ENCODE data around the gene VSIR. TPM values are rescaled to one million over a fixed set of nuclear protein-coding genes. Genes with fewer than 3 reads are reported as not detected.

Gene VSIR
- total and polyA plus RNA-seq, 10 of the 15 experiments (the other 5 are each of a cell fraction or from before 2014, with no cell fraction given): 0.19 to 12.5 (median 6.7) TPM

GRCh38 chr10:71810048-71810750, 36.9 kb upstream of the VSIR start:
- Histone ChIP-seq H3K9ac (ENCODE audit: control insufficient read depth, insufficient read depth, low read length) (no peak overlapping the region), H3K27me3 (replicated peaks in 1 of 2; ENCODE audit: control insufficient read depth in 2 of 2, insufficient read depth in 2 of 2, low read length in 1 of 2) (no peaks in the 10 kb centered on the region), H3K4me2 (ENCODE audit: control insufficient read depth, insufficient read depth) (no peak overlapping the region), H4K20me1 (ENCODE audit: control insufficient read depth, insufficient read depth) (no peaks in the 10 kb centered on the region), H3K36me3 (ENCODE audit: control insufficient read depth in 2 of 2, insufficient read depth in 2 of 2, low read length in 1 of 2) (peaks cover 0 to 3% of the 10 kb centered on the region in 2 experiments; a peak in 2 of 4 replicates), H3K27ac (ENCODE audit: control insufficient read depth, insufficient read depth) (no peak overlapping the region), H2AFZ (ENCODE audit: control insufficient read depth, low read depth, low read length) (no peak overlapping the region), H3K4me1 (ENCODE audit: control insufficient read depth, insufficient read depth, low read length) (peaks cover 6% of the 10 kb centered on the region), H3K4me3 (no peak overlapping the region), H3K79me2 (ENCODE audit: control insufficient read depth, insufficient read depth, low read length) (no peaks in the 10 kb centered on the region), H3K9me3 (replicated peaks; ENCODE audit: control insufficient read depth, insufficient read depth, low read length) (no peaks in the 10 kb centered on the region)
- ChIA-PET CTCF (interaction anchor here (0.8 to 8.9 kb wide), 6 partner anchors 13 to 104 kb away, joined by 3 to 46 read pairs (median 6); no protein-coding TSS in a partner anchor), RAD21 (ENCODE audit: unreplicated experiment) (interaction anchor here (0.7 to 1.9 kb wide), 3 partner anchors 27 to 86 kb away, joined by 3 to 4 read pairs (median 4); no protein-coding TSS in a partner anchor), SMC1A (ENCODE audit: uncharacterized antibody, unreplicated experiment) (no interaction called here), POLR2A (interaction anchor here (0.7 kb wide), 1 partner anchor 53 kb away, joined by 4 read pairs; no protein-coding TSS in a partner anchor)
- BruUV-seq (replicated peaks): no TSS peak
- FAIRE-seq (no peak), ATAC-seq (no peak), DNase-seq (ENCODE audit: low read depth, low spot score) (no peak)
- intact Hi-C loops (cut with micrococcal nuclease; ENCODE audit: unreplicated experiment): loop anchor here (5.0 kb wide), 1 partner anchor 103 kb away; no protein-coding TSS in a partner anchor
- TF ChIP-seq ATF3 (IDR thresholded peaks at IDR 0.05; ENCODE audit: borderline replicate concordance, extremely low read depth, low read depth, low read length) (no peak), NKRF (conservative IDR thresholded peaks at IDR 0.05) (no peak), ATF7 (IDR thresholded peaks at IDR 0.05; ENCODE audit: low read depth) (no peak), SIN3A (IDR thresholded peaks at IDR 0.05; ENCODE audit: low read depth, low read length) (no peak), NR2C2 (IDR thresholded peaks at IDR 0.05; ENCODE audit: borderline replicate concordance, control insufficient read depth, insufficient read length, low read depth) (no peak), LARP7 (IDR thresholded peaks at IDR 0.05) (no peak), JUND (IDR thresholded peaks at IDR 0.05; ENCODE audit: low read depth, low read length) (no peak), CEBPB (IDR thresholded peaks at IDR 0.05; ENCODE audit: borderline replicate concordance in 1 of 2, low read depth in 2 of 2, low read length in 2 of 2) (no peak), SPI1 (IDR thresholded peaks at IDR 0.05; ENCODE audit: borderline replicate concordance, insufficient read depth, low read depth, low read length) (no peak)
- TF ChIP-seq, protein P1, sequence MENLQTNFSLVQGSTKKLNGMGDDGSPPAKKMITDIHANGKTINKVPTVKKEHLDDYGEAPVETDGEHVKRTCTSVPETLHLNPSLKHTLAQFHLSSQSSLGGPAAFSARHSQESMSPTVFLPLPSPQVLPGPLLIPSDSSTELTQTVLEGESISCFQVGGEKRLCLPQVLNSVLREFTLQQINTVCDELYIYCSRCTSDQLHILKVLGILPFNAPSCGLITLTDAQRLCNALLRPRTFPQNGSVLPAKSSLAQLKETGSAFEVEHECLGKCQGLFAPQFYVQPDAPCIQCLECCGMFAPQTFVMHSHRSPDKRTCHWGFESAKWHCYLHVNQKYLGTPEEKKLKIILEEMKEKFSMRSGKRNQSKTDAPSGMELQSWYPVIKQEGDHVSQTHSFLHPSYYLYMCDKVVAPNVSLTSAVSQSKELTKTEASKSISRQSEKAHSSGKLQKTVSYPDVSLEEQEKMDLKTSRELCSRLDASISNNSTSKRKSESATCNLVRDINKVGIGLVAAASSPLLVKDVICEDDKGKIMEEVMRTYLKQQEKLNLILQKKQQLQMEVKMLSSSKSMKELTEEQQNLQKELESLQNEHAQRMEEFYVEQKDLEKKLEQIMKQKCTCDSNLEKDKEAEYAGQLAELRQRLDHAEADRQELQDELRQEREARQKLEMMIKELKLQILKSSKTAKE (IDR thresholded peaks at IDR 0.05; ENCODE audit: low read depth, poor library complexity, severe bottlenecking): no peak
- TF ChIP-seq, protein P2, sequence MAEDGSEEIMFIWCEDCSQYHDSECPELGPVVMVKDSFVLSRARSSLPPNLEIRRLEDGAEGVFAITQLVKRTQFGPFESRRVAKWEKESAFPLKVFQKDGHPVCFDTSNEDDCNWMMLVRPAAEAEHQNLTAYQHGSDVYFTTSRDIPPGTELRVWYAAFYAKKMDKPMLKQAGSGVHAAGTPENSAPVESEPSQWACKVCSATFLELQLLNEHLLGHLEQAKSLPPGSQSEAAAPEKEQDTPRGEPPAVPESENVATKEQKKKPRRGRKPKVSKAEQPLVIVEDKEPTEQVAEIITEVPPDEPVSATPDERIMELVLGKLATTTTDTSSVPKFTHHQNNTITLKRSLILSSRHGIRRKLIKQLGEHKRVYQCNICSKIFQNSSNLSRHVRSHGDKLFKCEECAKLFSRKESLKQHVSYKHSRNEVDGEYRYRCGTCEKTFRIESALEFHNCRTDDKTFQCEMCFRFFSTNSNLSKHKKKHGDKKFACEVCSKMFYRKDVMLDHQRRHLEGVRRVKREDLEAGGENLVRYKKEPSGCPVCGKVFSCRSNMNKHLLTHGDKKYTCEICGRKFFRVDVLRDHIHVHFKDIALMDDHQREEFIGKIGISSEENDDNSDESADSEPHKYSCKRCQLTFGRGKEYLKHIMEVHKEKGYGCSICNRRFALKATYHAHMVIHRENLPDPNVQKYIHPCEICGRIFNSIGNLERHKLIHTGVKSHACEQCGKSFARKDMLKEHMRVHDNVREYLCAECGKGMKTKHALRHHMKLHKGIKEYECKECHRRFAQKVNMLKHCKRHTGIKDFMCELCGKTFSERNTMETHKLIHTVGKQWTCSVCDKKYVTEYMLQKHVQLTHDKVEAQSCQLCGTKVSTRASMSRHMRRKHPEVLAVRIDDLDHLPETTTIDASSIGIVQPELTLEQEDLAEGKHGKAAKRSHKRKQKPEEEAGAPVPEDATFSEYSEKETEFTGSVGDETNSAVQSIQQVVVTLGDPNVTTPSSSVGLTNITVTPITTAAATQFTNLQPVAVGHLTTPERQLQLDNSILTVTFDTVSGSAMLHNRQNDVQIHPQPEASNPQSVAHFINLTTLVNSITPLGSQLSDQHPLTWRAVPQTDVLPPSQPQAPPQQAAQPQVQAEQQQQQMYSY (CRISPR knock-in tag; IDR thresholded peaks at IDR 0.05): no peak
- TF ChIP-seq, protein P3, sequence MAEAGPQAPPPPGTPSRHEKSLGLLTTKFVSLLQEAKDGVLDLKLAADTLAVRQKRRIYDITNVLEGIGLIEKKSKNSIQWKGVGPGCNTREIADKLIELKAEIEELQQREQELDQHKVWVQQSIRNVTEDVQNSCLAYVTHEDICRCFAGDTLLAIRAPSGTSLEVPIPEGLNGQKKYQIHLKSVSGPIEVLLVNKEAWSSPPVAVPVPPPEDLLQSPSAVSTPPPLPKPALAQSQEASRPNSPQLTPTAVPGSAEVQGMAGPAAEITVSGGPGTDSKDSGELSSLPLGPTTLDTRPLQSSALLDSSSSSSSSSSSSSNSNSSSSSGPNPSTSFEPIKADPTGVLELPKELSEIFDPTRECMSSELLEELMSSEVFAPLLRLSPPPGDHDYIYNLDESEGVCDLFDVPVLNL (IDR thresholded peaks at IDR 0.05; ENCODE audit: low read depth, low read length): no peak
- WGBS (ENCODE audit: insufficient coverage, insufficient replicate concordance, low lambda C conversion rate, missing lambda C conversion rate): 63% methylated on average over 13 of the region's 13 CpGs
- in situ Hi-C loops (cut with MboI): loop anchor here (5.0 kb wide), 1 partner anchor 498 kb away; no protein-coding TSS in a partner anchor
